GM21515 (cell line): ENCODE measurements around the gene LATS2.

Experiments used
- ATAC-seq: cut with Tn5 transposase; IDR thresholded peaks from one replicate; pipeline ENCODE4 v1.9.1; 2021; ENCODE audit not compliant: unreplicated experiment

LATS2 gene

DNA sequence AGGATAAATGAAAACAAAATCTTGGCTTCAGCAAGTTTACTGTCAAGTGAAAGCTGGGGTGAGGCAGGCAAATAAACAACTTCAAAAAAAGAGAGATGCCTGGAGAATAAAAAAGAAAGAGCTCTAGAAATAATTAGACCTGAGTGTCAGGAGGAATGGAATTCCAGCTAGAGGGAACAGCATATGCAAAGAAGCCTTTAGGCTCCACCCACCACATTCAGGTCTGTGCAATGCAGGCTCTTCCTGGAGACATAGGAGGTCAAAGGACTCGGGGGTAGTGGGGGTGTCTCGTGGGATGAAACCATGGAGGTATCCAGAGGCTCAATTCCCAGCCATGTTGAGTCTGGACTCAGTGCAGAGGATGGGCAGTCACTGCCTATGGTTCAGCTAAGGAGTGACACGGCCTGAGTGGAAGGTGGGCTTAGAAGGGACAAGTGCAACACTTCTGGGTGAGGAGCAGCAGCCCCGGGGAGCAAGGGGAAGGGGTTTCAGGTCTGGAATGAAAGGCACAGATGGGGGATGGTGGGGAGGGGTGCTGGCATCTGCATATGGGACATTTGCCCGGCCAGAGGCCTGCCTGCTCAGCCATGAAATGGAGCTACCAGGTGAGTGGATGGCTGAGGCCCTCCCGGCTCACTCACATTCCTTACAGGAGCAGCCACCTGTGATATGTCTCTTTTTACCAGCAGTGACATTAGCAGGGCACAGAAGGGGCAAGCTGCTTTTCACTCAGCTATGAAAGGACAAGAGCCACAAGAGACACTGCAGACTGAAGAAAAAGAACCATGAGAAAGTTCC, 12.3 kb downstream of the LATS2 start:
- ATAC-seq = no peak

DNA sequence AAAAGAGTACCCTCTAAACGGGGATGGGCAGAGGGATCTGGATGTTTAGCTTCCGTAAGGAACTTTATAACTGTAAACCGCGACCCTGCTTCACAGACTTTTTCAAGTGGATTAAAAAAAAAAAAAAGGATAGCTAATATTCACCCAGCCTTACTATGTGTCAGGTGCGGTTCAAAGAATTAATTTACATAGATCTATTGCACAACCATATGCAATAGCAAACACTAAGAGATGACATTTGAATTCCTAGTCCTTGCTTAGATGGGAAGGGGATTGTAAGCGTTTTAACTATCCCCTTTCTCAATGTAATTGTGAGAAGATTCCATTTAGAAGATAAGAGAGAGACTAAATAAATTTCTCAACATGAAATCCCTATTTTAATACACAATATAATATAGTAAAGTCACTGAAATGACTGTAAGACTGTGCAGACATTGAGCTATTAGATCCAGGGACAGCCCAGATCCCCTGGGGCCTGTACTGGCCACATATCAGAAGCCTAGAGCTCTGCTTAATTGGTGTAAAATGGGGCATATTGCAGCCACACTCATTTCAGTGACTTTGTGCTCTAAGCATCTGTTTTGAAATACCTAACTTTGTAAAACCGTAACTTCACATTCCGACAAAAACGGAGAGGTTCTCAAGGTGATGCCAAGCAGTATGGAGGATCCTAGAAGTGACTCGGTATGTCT, 13.6 kb downstream of the LATS2 start:
- ATAC-seq = no peak

GRCh38 chr13:21047087-21047486, 14.3 kb downstream of the LATS2 start:
- ATAC-seq = no peak

DNA sequence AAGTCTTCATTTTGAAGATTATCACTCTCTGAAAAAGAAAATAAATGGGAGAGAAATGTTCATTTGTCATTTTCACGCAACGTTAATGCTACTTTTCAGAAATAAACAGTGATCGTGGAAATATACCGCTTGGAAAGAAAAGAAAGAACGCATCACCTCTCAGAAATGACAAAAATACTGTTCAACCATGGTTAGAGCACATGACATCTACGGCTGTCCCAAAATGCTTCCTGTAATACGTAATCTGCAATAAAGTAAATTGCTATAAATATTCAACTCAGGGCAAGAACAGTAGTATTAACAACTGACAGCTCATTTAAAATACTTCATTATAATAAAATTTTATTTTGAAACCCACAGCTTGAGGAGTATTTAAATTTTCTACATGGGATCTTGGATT, 15.2 kb downstream of the LATS2 start:
- no peak for ATAC-seq

DNA sequence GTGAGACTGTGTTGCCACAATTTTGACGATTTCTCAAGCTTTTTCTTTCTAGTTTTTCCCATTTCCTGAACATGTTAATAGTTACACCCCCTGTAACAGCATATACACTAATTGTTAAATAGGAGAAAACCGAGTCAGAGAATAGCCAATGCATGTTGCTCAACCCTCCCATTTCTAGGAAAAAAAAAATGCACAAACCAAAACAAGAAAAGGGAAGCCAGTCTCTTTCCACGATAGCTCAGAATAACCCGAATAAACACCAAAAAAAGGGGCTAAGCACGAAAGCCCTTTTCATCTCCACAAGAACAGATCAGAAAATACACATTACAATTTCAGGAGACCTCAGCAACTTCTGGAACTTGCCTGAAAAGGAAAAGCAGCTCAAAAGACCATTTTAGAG, 16.3 kb downstream of the LATS2 start:
- ATAC-seq = no peak

- ATAC-seq = no peak
Observed at GRCh38 chr13:21043898-21044297, 17.5 kb downstream of the LATS2 start.

DNA sequence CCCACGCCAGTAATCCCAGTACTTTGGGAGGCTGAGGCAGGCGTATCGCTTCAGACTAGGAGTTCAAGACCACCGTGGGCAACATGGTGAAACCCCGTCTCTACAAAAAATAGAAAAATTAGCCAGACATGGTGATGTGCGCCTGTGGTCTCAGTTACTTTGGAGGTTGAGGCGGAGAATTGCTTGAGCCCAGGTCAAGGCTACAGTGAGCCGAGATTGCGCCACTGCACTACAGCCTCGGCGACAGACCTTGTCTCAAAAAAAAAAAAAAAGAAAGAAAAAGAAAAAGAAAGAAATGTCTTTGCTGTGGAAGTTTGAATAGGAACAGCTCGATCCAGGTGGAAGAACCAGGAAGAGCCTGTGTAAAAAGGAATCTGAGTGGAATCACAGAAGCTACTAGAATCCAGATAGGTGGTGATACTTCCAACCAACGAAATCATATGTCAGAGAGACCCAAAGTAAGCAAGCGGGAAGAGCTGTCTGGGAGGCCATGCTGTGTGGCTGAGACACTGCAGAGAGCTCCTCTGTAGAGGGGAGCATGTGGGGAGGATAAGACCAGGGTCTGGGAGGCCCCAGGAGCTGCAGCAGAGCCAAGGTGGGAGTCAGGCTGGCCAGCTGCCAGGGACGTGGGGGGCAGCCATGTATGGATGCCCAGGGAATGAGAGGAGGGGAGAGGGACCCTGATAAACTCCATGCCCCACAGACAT, 21.1 kb downstream of the LATS2 start:
- no peak for ATAC-seq

DNA sequence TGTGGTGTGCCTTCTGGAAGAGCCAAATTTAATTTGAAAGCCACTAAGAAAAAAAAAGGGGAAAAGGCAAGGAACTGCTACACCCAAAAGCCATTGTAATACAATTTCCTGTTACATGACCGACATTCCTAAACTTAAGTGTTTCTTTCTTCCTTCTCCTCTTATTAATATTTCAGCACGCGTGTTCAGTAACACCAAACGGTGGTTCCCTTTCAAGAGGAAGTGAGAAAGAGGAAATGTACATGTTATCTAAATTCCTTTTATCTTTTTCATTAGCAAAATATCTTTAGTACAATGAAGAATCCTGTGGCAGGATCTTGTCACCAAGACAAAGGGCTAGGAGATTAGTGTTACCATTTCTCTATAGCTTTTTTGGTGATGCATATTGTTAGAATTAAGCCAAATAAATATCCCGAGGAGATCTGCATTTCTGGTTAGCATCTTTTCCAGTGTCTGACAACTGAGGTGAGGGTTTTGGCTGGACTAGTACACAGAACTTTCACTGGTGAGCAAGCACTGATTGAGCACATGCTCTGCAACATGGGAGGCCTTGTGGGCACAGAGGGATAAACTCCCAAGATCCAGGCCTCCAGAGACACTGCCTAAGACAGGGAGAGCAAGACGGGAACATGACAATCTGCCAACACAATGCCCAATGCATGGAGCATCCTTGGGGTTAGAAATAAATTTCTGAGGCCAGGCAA, 22.1 kb downstream of the LATS2 start:
- no peak for ATAC-seq

DNA sequence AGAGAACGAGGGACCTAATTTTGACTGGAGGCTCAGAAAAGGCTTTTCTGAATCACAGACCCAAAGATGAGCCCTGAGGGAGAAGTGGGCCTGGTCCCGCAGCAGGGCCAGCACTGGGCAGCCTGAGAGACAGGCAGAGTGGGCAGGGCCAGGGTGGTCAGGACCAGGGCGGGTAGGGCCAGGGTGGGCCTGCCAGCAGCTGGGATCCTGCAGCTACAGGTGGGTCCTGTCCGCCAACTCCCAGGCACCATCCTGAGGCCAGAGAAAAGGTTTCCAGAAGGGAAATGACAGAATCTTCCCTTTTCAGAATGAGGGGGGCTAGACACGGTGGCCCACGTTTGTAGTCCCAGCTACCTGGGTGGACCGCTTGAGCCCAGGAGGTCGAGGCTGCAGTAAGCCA, 23.7 kb downstream of the LATS2 start:
- ATAC-seq = no peak

DNA sequence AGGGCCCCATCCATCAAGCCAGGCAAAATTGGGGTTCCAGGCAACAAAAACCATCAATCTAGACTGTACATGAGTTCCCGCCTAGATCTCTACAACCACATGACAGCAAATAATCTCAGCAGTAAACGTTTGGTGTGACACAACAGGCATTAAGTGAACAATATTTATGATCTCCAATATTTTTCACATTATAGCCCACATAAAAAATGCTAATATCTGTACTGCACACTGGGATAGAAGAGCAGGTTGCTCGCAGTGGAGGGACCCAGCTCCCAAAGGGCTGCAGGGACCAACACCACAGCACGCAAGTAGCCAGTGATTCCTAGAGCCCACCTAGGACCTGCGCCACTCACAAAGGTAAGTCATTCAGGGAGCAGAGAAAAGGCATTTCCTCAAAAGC, 25.9 kb downstream of the LATS2 start:
- ATAC-seq = no peak

DNA sequence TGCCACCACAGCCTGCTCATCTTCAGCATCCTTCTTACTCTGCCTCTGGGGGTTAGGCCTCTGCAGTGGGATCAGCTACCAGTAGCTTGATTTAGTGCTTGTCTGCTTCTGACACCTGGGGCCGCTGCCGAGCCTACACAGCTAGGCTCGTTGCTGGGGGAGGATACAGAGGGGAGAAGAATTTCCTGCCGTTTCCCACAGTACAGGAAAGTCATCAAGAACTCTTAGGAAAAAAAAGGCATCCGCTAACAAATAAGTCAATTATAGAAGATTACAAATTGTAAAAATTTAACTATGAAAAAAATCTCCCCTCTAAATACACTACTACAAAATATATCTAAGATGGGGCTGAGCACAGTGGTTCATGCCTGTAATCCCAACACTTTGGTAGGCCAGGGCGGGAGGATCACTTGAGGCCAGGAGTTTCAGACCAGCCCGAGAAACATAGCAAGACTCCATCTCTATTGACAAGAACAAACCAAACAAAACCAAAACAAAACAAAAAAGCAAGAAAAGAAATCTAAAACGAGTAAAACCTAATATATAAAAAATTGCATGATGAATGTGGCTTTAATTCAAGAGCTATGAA, 26.7 kb downstream of the LATS2 start:
- ATAC-seq = no peak

DNA sequence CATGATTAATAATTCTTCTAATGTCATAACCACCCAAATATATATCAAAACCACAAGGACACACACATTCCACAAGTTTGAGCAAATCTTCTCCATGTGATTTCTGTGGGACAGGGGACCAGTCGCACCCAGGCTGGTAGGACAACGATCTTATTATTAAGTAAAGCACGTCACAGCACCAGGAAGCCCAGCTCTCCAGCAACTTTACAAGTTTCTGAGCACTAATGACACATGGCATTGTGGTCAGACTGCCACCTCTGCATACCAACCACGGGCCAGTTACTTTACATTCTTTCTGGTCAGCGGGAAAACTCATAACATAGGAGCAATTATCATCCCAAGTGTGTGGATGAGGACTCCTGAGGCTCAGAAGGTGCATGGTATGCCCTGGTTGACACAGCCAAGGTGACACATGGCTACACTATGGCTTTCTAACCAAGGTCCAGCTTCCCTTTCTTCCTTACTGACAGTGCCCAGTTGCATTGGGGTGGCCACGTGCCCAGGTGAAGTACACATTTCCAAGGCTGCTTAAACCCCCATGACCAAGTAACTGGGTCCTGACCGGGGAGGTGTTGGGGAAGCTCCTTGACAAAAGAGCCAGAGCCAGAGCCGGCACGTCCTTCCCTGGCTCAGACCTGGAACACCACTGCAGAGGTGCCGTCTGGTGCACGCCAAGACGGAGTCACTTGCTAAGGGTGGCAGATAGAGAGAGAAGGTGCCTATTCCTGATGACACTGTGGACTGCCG, 27.4 kb downstream of the LATS2 start:
- no peak for ATAC-seq

- no peak for ATAC-seq
Observed at GRCh38 chr13:21033212-21033840, 28.1 kb downstream of the LATS2 start.

- ATAC-seq = no peak
Observed at GRCh38 chr13:21032656-21033055, 28.7 kb downstream of the LATS2 start.

GRCh38 chr13:21031594-21032275, 29.7 kb downstream of the LATS2 start:
- ATAC-seq = no peak

- ATAC-seq = no peak
Observed at GRCh38 chr13:21025539-21025938, 35.8 kb downstream of the LATS2 start.

DNA sequence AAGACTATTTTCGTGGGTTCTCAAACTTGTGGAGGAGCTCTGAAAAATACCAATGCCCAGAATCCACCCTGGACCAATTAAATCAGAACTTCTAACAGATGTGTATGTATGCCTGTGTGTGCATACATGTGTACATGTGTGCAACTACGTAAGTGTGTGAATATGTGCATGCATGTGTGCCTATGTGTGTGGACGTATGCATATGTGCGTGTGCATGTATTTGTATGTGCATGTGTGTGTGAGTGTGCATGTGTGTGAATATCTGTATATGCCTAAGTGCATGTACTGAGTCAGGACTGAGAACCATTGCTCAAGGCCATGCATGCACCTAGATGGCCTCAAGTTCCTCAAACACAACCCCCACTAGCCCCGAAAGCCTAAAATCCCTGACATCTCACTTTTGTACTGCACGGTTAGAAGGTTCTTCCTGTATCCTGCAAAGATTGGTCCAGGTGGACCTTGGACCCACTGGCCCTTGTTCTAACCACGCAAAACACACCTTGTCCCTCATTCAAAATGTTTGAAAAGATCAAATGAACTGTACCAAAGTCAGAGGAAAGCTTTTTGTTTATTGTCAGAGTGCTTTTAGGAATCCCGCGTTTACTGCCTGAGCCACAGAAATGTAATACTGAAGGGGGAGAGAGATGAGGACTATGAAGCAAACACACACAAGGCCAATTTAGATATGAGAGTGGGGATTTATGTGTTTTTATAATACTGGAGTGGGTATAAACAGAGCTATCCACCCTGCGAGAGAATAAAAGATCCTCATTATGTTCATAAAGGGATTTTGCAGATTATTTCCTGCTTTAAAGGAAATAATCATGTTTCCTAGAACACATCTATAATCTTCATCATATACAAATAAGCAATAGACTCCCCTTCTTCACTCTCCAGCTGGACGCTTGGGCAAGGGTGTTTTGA, 39.1 kb downstream of the LATS2 start:
- no peak for ATAC-seq

DNA sequence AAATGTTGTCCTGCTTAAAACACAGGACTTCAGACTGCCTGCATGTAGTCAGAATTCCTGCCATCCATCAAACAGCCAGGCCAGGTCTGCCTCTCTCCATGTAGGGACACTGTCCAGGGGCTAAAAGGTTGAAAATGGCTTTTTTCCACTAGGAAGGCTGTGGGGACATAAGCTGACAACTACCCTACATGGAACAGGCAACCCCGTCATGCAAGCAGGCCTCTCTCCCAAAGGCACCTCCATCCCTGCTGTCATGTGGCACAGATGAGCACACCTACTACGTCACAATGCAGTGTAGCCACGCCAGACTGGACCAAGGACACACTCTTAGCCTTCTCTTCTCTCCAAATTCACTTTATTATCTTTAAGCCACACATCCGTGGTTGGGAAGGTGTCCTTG, 40.8 kb downstream of the LATS2 start:
- ATAC-seq = no peak
